ENCODE data around the gene CDK5.

GRCh38 chr7:151013356-151013732 is 44.4 kb downstream of the CDK5 start:
- TF ChIP-seq POLR2A (IDR thresholded peaks at IDR 0.05; ENCODE audit: low read length) (no peak), JUN (IDR thresholded peaks at IDR 0.05) (no peak), CHD4 (IDR thresholded peaks at IDR 0.05; ENCODE audit: borderline replicate concordance) (no peak), EP300 (IDR thresholded peaks at IDR 0.05) (no peak), SREBF2 (IDR thresholded peaks at IDR 0.05) (no peak), FOSL2 (IDR thresholded peaks at IDR 0.05) (no peak), FOSL2 (CRISPR knock-in tag; IDR thresholded peaks at IDR 0.05) (no peak), HOXB5 (CRISPR knock-in tag; IDR thresholded peaks at IDR 0.05) (no peak), RAD21 (conservative IDR thresholded peaks at IDR 0.05 in 1 of 2, IDR thresholded peaks at IDR 0.05 in 1 of 2) (no peak), JUNB (IDR thresholded peaks at IDR 0.05) (no peak), KDM5A (IDR thresholded peaks at IDR 0.05) (no peak)
- TF ChIP-seq, protein P1, sequence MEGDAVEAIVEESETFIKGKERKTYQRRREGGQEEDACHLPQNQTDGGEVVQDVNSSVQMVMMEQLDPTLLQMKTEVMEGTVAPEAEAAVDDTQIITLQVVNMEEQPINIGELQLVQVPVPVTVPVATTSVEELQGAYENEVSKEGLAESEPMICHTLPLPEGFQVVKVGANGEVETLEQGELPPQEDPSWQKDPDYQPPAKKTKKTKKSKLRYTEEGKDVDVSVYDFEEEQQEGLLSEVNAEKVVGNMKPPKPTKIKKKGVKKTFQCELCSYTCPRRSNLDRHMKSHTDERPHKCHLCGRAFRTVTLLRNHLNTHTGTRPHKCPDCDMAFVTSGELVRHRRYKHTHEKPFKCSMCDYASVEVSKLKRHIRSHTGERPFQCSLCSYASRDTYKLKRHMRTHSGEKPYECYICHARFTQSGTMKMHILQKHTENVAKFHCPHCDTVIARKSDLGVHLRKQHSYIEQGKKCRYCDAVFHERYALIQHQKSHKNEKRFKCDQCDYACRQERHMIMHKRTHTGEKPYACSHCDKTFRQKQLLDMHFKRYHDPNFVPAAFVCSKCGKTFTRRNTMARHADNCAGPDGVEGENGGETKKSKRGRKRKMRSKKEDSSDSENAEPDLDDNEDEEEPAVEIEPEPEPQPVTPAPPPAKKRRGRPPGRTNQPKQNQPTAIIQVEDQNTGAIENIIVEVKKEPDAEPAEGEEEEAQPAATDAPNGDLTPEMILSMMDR (IDR thresholded peaks at IDR 0.05) = no peak
- TF ChIP-seq, protein P2, sequence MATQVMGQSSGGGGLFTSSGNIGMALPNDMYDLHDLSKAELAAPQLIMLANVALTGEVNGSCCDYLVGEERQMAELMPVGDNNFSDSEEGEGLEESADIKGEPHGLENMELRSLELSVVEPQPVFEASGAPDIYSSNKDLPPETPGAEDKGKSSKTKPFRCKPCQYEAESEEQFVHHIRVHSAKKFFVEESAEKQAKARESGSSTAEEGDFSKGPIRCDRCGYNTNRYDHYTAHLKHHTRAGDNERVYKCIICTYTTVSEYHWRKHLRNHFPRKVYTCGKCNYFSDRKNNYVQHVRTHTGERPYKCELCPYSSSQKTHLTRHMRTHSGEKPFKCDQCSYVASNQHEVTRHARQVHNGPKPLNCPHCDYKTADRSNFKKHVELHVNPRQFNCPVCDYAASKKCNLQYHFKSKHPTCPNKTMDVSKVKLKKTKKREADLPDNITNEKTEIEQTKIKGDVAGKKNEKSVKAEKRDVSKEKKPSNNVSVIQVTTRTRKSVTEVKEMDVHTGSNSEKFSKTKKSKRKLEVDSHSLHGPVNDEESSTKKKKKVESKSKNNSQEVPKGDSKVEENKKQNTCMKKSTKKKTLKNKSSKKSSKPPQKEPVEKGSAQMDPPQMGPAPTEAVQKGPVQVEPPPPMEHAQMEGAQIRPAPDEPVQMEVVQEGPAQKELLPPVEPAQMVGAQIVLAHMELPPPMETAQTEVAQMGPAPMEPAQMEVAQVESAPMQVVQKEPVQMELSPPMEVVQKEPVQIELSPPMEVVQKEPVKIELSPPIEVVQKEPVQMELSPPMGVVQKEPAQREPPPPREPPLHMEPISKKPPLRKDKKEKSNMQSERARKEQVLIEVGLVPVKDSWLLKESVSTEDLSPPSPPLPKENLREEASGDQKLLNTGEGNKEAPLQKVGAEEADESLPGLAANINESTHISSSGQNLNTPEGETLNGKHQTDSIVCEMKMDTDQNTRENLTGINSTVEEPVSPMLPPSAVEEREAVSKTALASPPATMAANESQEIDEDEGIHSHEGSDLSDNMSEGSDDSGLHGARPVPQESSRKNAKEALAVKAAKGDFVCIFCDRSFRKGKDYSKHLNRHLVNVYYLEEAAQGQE (IDR thresholded peaks at IDR 0.05) = no peak
- TF ChIP-seq, protein P3, sequence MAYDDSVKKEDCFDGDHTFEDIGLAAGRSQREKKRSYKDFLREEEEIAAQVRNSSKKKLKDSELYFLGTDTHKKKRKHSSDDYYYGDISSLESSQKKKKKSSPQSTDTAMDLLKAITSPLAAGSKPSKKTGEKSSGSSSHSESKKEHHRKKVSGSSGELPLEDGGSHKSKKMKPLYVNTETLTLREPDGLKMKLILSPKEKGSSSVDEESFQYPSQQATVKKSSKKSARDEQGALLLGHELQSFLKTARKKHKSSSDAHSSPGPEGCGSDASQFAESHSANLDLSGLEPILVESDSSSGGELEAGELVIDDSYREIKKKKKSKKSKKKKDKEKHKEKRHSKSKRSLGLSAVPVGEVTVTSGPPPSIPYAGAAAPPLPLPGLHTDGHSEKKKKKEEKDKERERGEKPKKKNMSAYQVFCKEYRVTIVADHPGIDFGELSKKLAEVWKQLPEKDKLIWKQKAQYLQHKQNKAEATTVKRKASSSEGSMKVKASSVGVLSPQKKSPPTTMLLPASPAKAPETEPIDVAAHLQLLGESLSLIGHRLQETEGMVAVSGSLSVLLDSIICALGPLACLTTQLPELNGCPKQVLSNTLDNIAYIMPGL (CRISPR knock-in tag; IDR thresholded peaks at IDR 0.05; ENCODE audit: borderline replicate concordance) = no peak

Measured in A549 (cell line).